K562 (cell line): ENCODE results near the gene AP5Z1. TPM values are rescaled to one million over a fixed set of nuclear protein-coding genes. Genes with fewer than 3 reads are reported as not detected.

Source experiments
- ATAC-seq: fragments of 200-7000 bp; cut with Tn5 transposase; 3 replicates; pipeline ENCODE4 v1.9.1; 2020; ENCODE audit warnings: moderate library complexity
- BruUV-seq: library from RNA; stranded (reverse); fragments of 400-500 nt; replicated peaks from 2 replicates; lab custom pipeline; 2021; lab: Mats Ljungman, UMichigan
- CTCF ChIA-PET: fragments of 300-600 bp; formaldehyde crosslinking; extraction: SDS; loops from one replicate; lab custom pipeline; 2021; ENCODE audit warnings: low intra/inter-chr PET ratio; lab: Yijun Ruan, JAX
- POLR2A ChIA-PET: fragments of 300-600, 350-650 bp; sonication (Branson Sonifier 250); formaldehyde crosslinking; extraction: SDS; loops from one replicate; lab custom pipeline; 2021; ENCODE audit warnings: antibody characterized with exemption, inconsistent platforms; lab: Yijun Ruan, JAX
- DNase-seq, 4 experiments: peaks; one replicate each; pipeline versions ENCODE4 v3.0.0 to v3.0.0-alpha.2; 2011 to 2018; ENCODE audit warnings: low spot score in 3 of 4, mixed read lengths in 3 of 4; ENCODE audit errors: extremely low read depth in 1 of 4
- FAIRE-seq: peaks from 2 replicates; lab custom pipeline; 2011; peaks lifted over from hg19 to GRCh38; lab: Jason Lieb, UNC
- H2AFZ ChIP-seq: 2 replicates; pipeline ENCODE4 v1.6.0; 2011; ENCODE audit warnings: low read depth, low read length, control low read depth, inconsistent platforms
- H3K27ac ChIP-seq: fragments of 200-600 bp; 3 replicates; pipeline ENCODE4 v1.8.0; 2011; ENCODE audit warnings: low read depth, mild to moderate bottlenecking, control low read depth, inconsistent platforms, low read length, moderate library complexity, mixed read lengths; ENCODE audit errors: extremely low read depth
- H3K27me3 ChIP-seq, 2 experiments: fragments of 300-600 bp in 1 of 2; 2 replicates in 1 of 2; 3 replicates in 1 of 2; pipeline versions ENCODE4 v1.6.0 to v1.8.0; 2011; ENCODE audit warnings: inconsistent platforms in 2 of 2, low read length in 2 of 2, mild to moderate bottlenecking in 1 of 2, mixed read lengths in 1 of 2, moderate library complexity in 1 of 2; ENCODE audit not compliant: control insufficient read depth in 2 of 2, insufficient read depth in 2 of 2
- H3K36me3 ChIP-seq: fragments of 300-600 bp; 3 replicates; pipeline ENCODE4 v1.8.0; 2011; ENCODE audit warnings: mild to moderate bottlenecking, low read length, inconsistent platforms; ENCODE audit not compliant: control insufficient read depth, insufficient read depth
- H3K4me1 ChIP-seq, 2 experiments: fragments of 200-600 bp in 1 of 2; replicated peaks in 1 of 2; 2 replicates in 1 of 2; 3 replicates in 1 of 2; pipeline versions ENCODE4 v1.5.1 to v1.8.0; 2011; ENCODE audit warnings: inconsistent platforms in 2 of 2, low read length in 2 of 2, mild to moderate bottlenecking in 1 of 2, mixed read lengths in 1 of 2, moderate library complexity in 1 of 2; ENCODE audit not compliant: control insufficient read depth in 2 of 2, insufficient read depth in 2 of 2
- H3K4me2 ChIP-seq: 2 replicates; pipeline ENCODE4 v1.6.1; 2011; ENCODE audit warnings: low read length, control low read depth, inconsistent platforms, mixed read lengths; ENCODE audit not compliant: insufficient read depth
- H3K4me3 ChIP-seq: fragments of 200-600 bp; sonication (generic), shearing (Covaris generic); 2 replicates; pipeline ENCODE4 v1.5.1; 2016; ENCODE audit warnings: control low read depth, inconsistent platforms
- H3K79me2 ChIP-seq: fragments of 200-600 bp; 3 replicates; pipeline ENCODE4 v1.8.0; 2011; ENCODE audit warnings: low read length, inconsistent platforms; ENCODE audit not compliant: control insufficient read depth, insufficient read depth
- H3K9ac ChIP-seq, 2 experiments: 2 replicates each; pipeline versions ENCODE4 v1.6.0 to v1.6.1; 2011; ENCODE audit warnings: low read depth in 2 of 2, low read length in 2 of 2, control low read depth in 1 of 2, inconsistent platforms in 1 of 2, mild to moderate bottlenecking in 1 of 2, mixed read lengths in 1 of 2; ENCODE audit not compliant: insufficient read depth in 1 of 2
- H3K9me1 ChIP-seq: one replicate; pipeline ENCODE4 v1.6.0; 2011; ENCODE audit warnings: inconsistent platforms, mild to moderate bottlenecking, low read length, moderate library complexity; ENCODE audit not compliant: control insufficient read depth, insufficient read depth
- H3K9me3 ChIP-seq: replicated peaks from 2 replicates; pipeline ENCODE4 v1.5.1; 2011; ENCODE audit warnings: low read depth, low read length, inconsistent platforms; ENCODE audit not compliant: control insufficient read depth, insufficient read depth
- H4K20me1 ChIP-seq: replicated peaks from 2 replicates; pipeline ENCODE4 v1.6.1; 2011; ENCODE audit warnings: low read length, inconsistent platforms, mixed read lengths; ENCODE audit not compliant: control insufficient read depth, insufficient read depth
- EGR1 ChIP-seq: fragments of 450-650 bp; conservative IDR thresholded peaks from 2 replicates; pipeline ENCODE4 v1.6.1; 2017; ENCODE audit warnings: mild to moderate bottlenecking
- JUN ChIP-seq, 2 experiments: sonication (generic) in 1 of 2; formaldehyde crosslinking in 1 of 2; IDR thresholded peaks; 2 replicates each; pipeline versions ENCODE4 v1.6.1 to v1.8.0; 2012 to 2022; ENCODE audit warnings: borderline replicate concordance in 2 of 2, mild to moderate bottlenecking in 2 of 2, improper control_type of control experiment in 1 of 2, low read depth in 1 of 2, low read length in 1 of 2, missing genetic modification reagents in 1 of 2
- POLR2G ChIP-seq: fragments of 200-400 bp; formaldehyde crosslinking; IDR thresholded peaks from 2 replicates; pipeline ENCODE4 v1.6.1; 2017; ENCODE audit warnings: low read depth, mild to moderate bottlenecking, antibody characterized with exemption, low read length, moderate library complexity
- RBFOX2 ChIP-seq: fragments of 200-400 bp; formaldehyde crosslinking; IDR thresholded peaks from 2 replicates; pipeline ENCODE4 v1.6.1; 2017; ENCODE audit warnings: low read depth, mild to moderate bottlenecking, low read length, moderate library complexity
- RBM22 ChIP-seq: fragments of 200-400 bp; formaldehyde crosslinking; IDR thresholded peaks from 2 replicates; pipeline ENCODE4 v1.6.1; 2018; ENCODE audit warnings: low read length, low read depth; ENCODE audit not compliant: poor library complexity, severe bottlenecking
- RFX7 ChIP-seq: fragments of 250-450 bp; sonication (Bioruptor Pico); IDR thresholded peaks from 2 replicates; pipeline ENCODE4 v1.5.1; 2021; ENCODE audit warnings: mild to moderate bottlenecking
- ZNF57 ChIP-seq: fragments of 450-650 bp; formaldehyde crosslinking; IDR thresholded peaks from 2 replicates; pipeline ENCODE4 v1.4.0; 2020; ENCODE audit warnings: mild to moderate bottlenecking, moderate library complexity
- WGBS: fragments of 100-300 bp; shearing (Covaris generic); methylation state at CpG from one replicate; pipeline ENCODE4 v1.1.6; 2016; ENCODE audit warnings: low coverage, mixed read lengths; ENCODE audit not compliant: insufficient coverage; ENCODE audit errors: missing lambda C conversion rate; 5-methylcytosine and 5-hydroxymethylcytosine counted together
- in situ Hi-C: fragments of 300-500 bp; cut with MboI; formaldehyde crosslinking; loops from 4 replicates; pipeline ENCODE4 v1.15.0; 2018; ENCODE audit warnings: inconsistent platforms, mixed read lengths
- intact Hi-C: fragments of 100-400 bp; cut with micrococcal nuclease; formaldehyde crosslinking; loops from 2 replicates; pipeline ENCODE4 v1.14.2; 2022
- polyA plus RNA-seq, 8 experiments: library from polyadenylated mRNA; depleted of rRNA in 4 of 8; stranded (reverse) in 5 of 8; unstranded in 3 of 8; fragments of >200 nt; fragmentation: Nextera tagmentation in 2 of 8; fragmentation: Illumina TruSeq in 1 of 8; extraction: Ambion mirVana in 2 of 8; extraction: Trizol in 1 of 8; gene quantifications; 2 replicates each; pipeline versions ENCODE4 v1.2.1 to v1.2.3, GENCODE V29; 2011 to 2014; ENCODE audit warnings: inconsistent platforms in 1 of 8, missing spikeins in 1 of 8
- total RNA-seq, 7 experiments: library from RNA; depleted of rRNA in 6 of 7; stranded (reverse); fragments of >200 nt in 6 of 7; fragmentation: Illumina TruSeq in 2 of 7; extraction: Trizol in 2 of 7; gene quantifications; 2 replicates each; pipeline versions ENCODE4 v1.2.1 to v1.2.3, GENCODE V29; 2011 to 2021; ENCODE audit warnings: low replicate concordance in 1 of 7
- TF ChIP-seq, protein P1 (sequence below): sonication (generic); formaldehyde crosslinking; IDR thresholded peaks from 2 replicates; pipeline ENCODE4 v1.8.1; 2023; ENCODE audit warnings: mild to moderate bottlenecking, missing genetic modification reagents

Gene AP5Z1
- total and polyA plus RNA-seq, 9 of the 15 experiments (the other 6 are each of a cell fraction or from before 2014, with no cell fraction given), result 0.06 to 31.1 (median 6.4) TPM

DNA sequence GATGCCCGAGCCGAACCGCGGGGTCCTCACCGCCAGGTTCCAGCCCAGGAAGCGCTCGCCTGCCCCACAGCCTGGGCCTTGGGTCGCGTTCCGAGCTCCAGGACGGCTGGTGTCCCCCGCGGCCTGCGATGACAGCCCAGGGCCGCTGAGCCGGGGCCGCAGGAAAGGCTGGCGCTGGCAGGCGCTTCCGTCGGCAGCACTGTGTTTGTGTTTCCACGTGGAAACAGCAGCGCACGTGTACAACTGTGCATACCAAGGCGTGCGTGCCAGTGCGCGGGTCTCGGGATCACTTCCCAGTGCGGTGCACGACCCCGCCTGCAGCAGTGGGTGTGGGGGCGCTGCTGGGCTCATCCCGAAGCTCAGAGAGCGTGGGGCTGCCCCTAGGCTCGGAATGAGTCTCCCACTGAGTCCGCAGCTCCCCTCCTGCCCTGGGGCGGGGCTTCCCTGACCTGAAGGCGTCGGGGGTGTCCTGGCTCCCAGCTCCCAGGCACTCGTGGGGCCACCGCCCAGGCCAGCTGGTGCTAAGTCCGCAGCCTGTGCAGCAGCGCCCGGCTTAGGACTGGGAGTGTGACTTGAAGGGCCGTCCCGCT, 17.2 kb downstream of the AP5Z1 start:
- FAIRE-seq (no peak), ATAC-seq (no peak), DNase-seq (no peak)
- Histone ChIP-seq H3K9ac (no peak overlapping the region), H2AFZ (no peak overlapping the region), H3K27ac (no peak overlapping the region), H3K9me1 (no peaks in the 10 kb centered on the region), H3K4me2 (no peak overlapping the region), H4K20me1 (no peaks in the 10 kb centered on the region), H3K79me2 (no peaks in the 10 kb centered on the region), H3K27me3 (no peaks in the 10 kb centered on the region), H3K4me3 (no peak overlapping the region), H3K36me3 (peaks cover 30% of the 10 kb centered on the region; the same call in 1 of the 3 replicates), H3K9me3 (no peaks in the 10 kb centered on the region), H3K4me1 (peaks cover 0 to 35% of the 10 kb centered on the region in 2 experiments; a peak in 3 of 5 replicates)
- BruUV-seq, result no TSS peak
- in situ Hi-C loops (loop anchor here (10.0 kb wide), 1 partner anchor 292 kb away; no protein-coding TSS in a partner anchor), intact Hi-C loops (loop anchor here (10.0 kb wide), 1 partner anchor 92 kb away; the partner anchor contains the start of gene RADIL)
- WGBS, result 93% methylated on average over 22 of the region's 47 CpGs
- TF ChIP-seq ZNF57 (no peak), RBM22 (peak; percentile 55), RFX7 (CRISPR knock-in tag) (no peak), JUN (IDR thresholded peaks at IDR 0.05; ENCODE audit: borderline replicate concordance, low read depth, low read length) (no peak), JUN (CRISPR knock-in tag; IDR thresholded peaks at IDR 0.05; ENCODE audit: borderline replicate concordance) (no peak), POLR2G (peak; percentile 56; the same call in 1 of the 2 replicates), RBFOX2 (0 out of 2 replicates have a peak, but pooled peaks have one; percentile 12), EGR1 (no peak)
- TF ChIP-seq, protein P1, sequence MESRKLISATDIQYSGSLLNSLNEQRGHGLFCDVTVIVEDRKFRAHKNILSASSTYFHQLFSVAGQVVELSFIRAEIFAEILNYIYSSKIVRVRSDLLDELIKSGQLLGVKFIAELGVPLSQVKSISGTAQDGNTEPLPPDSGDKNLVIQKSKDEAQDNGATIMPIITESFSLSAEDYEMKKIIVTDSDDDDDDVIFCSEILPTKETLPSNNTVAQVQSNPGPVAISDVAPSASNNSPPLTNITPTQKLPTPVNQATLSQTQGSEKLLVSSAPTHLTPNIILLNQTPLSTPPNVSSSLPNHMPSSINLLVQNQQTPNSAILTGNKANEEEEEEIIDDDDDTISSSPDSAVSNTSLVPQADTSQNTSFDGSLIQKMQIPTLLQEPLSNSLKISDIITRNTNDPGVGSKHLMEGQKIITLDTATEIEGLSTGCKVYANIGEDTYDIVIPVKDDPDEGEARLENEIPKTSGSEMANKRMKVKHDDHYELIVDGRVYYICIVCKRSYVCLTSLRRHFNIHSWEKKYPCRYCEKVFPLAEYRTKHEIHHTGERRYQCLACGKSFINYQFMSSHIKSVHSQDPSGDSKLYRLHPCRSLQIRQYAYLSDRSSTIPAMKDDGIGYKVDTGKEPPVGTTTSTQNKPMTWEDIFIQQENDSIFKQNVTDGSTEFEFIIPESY, result 0 out of 2 replicates have a peak, but pooled peaks have one; percentile 6
- POLR2A ChIA-PET, result interaction anchor here (0.8 to 2.1 kb wide), 2 partner anchors 18 to 19 kb away, joined by 4 read pairs; partner anchors contain the start of gene AP5Z1
- CTCF ChIA-PET, result no interaction called here
